LNCAP (cell line): ENCODE measurements around the gene TMEM176A.

Experiments
- TF ChIP-seq, protein P1 (sequence below): fragments of 450-650 bp; IDR thresholded peaks from 2 replicates; pipeline ENCODE4 v1.5.1; 2017; ENCODE audit warnings: mild to moderate bottlenecking

The TMEM176A gene

GRCh38 chr7:150800581-150801241 is at the start of gene TMEM176A:
TMEM176A (plus strand) TSS chr7:150800769; CDS start chr7:150801551, 782 bp downstream.
- TF ChIP-seq, protein P1, sequence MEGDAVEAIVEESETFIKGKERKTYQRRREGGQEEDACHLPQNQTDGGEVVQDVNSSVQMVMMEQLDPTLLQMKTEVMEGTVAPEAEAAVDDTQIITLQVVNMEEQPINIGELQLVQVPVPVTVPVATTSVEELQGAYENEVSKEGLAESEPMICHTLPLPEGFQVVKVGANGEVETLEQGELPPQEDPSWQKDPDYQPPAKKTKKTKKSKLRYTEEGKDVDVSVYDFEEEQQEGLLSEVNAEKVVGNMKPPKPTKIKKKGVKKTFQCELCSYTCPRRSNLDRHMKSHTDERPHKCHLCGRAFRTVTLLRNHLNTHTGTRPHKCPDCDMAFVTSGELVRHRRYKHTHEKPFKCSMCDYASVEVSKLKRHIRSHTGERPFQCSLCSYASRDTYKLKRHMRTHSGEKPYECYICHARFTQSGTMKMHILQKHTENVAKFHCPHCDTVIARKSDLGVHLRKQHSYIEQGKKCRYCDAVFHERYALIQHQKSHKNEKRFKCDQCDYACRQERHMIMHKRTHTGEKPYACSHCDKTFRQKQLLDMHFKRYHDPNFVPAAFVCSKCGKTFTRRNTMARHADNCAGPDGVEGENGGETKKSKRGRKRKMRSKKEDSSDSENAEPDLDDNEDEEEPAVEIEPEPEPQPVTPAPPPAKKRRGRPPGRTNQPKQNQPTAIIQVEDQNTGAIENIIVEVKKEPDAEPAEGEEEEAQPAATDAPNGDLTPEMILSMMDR: no peak

DNA sequence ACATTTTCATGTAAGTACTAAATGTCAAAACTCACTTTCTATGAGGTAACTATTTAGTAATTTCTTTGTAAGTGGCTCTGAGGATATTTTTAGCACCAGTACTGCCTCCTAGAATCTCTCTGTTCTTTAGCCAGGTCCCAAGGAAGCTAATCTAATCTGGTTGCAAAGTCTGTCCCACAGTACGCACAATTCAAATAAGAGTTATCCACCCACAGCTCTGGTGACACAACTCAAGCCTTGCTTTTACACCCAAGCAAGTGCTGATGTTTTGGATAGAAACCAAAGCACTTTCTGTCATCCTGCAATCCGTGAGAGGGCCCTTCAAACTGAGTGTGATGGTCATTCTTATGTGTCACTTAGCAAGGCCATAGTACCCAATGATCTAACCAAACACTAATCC is 48.9 kb upstream of the TMEM176A start:
- TF ChIP-seq, protein P1: no peak

- TF ChIP-seq, protein P1: no peak
These were observed 47.3 kb upstream of the TMEM176A start for GRCh38 chr7:150753239-150753638.

GRCh38 chr7:150753826-150754603 is 46.6 kb upstream of the TMEM176A start:
- TF ChIP-seq, protein P1: peak; percentile 37; the same call in 1 of the 2 replicates

GRCh38 chr7:150754951-150755350 is 45.6 kb upstream of the TMEM176A start:
- TF ChIP-seq, protein P1: no peak

DNA sequence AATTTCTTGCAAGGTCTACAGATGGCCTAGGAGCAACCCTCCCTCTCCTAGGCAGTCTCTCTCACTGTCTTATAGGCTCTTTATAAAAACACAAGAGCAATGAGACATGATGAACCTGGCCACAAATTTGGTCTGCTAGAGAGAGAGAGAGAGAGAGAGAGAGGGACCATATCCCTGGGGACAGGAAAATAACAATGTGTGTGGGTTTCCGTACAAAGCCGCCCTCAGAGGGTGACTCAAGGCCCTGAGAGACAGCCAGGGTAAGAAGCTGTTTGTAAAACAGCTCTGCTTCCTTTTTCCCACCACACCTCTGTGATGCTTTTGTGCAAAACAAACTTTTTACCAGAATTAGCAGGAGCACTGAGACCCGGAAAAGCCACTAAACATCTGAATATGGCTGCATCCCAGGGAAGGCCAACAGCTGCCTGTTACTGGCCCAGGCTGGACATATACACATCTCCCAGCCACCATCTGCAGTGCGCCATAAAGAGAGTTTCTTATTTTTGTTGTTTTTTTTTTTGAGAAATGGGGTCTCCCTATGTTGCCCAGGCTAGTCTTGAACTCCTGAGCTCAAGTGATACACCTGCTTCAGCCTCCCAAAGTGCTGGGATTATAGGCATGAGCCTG is 45.0 kb upstream of the TMEM176A start:
- TF ChIP-seq, protein P1: no peak

- TF ChIP-seq, protein P1: no peak
These were observed 44.4 kb upstream of the TMEM176A start for GRCh38 chr7:150756166-150756565.
